Measurements from ENCODE around the gene TJP2.

TJP2 gene

GRCh38 chr9:69204326-69204725 lies 30.2 kb downstream of the TJP2 start (continued):
- TF ChIP-seq ZNF18 (tag by site-specific recombination; IDR thresholded peaks at IDR 0.05), result no peak
- no peak for TF ChIP-seq ZNF488 (tag by site-specific recombination; IDR thresholded peaks at IDR 0.05)
- TF ChIP-seq ZBTB11 (tag by site-specific recombination; conservative IDR thresholded peaks at IDR 0.05; ENCODE audit: low read depth), result no peak
- TF ChIP-seq ZNF664 (tag by site-specific recombination; IDR thresholded peaks at IDR 0.05), result no peak
- no peak for TF ChIP-seq GLIS2 (tag by site-specific recombination; IDR thresholded peaks at IDR 0.05)

GRCh38 chr9:69204849-69205248 lies 30.8 kb downstream of the TJP2 start:
- Histone ChIP-seq H3K36me3 (ENCODE audit: control insufficient read depth in 2 of 2, insufficient read depth in 1 of 2, low read length in 2 of 2) (no peaks in the 10 kb centered on the region), H3K27ac (ENCODE audit: extremely low read depth, low read depth, low read length) (no peak overlapping the region), H3K4me3 (ENCODE audit: low read depth, low read length) (no peak overlapping the region), H3K9me3 (ENCODE audit: control insufficient read depth, insufficient read depth, low read depth, low read length) (no peaks in the 10 kb centered on the region), H3K4me1 (ENCODE audit: control insufficient read depth, insufficient read depth, low read length) (no peaks in the 10 kb centered on the region; the same call in 1 of the 2 replicates)
- ChIA-PET POLR2A (no interaction called here), CTCF (interaction anchor here (0.6 to 3.8 kb wide), 4 partner anchors 11 to 151 kb away, joined by 3 to 23 read pairs (median 6); no protein-coding TSS in a partner anchor)
- TF ChIP-seq KLF16 (tag by site-specific recombination; IDR thresholded peaks at IDR 0.05) (no peak), ZNF354C (tag by site-specific recombination; IDR thresholded peaks at IDR 0.05; ENCODE audit: borderline replicate concordance, low read depth) (no peak), MYNN (tag by site-specific recombination; IDR thresholded peaks at IDR 0.05; ENCODE audit: borderline replicate concordance) (no peak), EGR2 (tag by site-specific recombination; IDR thresholded peaks at IDR 0.05; ENCODE audit: low read depth) (no peak), ZBTB17 (tag by site-specific recombination; IDR thresholded peaks at IDR 0.05) (no peak), BCL11A (tag by site-specific recombination; IDR thresholded peaks at IDR 0.05; ENCODE audit: low read depth) (no peak), ZNF214 (tag by site-specific recombination; IDR thresholded peaks at IDR 0.05; ENCODE audit: borderline replicate concordance) (no peak), ZNF433 (tag by site-specific recombination; IDR thresholded peaks at IDR 0.05; ENCODE audit: low read depth) (no peak), HOXC10 (CRISPR knock-in tag; IDR thresholded peaks at IDR 0.05) (no peak), PRDM1 (tag by site-specific recombination; IDR thresholded peaks at IDR 0.05) (no peak), OVOL3 (tag by site-specific recombination; IDR thresholded peaks at IDR 0.05) (no peak), HOXD13 (CRISPR knock-in tag; IDR thresholded peaks at IDR 0.05; ENCODE audit: borderline replicate concordance) (no peak), IKZF3 (tag by site-specific recombination; IDR thresholded peaks at IDR 0.05) (no peak), ATF2 (tag by site-specific recombination; IDR thresholded peaks at IDR 0.05; ENCODE audit: low read depth) (no peak), CTCF (tag by site-specific recombination; IDR thresholded peaks at IDR 0.05) (no peak), ZNF521 (tag by site-specific recombination; IDR thresholded peaks at IDR 0.05) (no peak), SP3 (tag by site-specific recombination; IDR thresholded peaks at IDR 0.05) (no peak)
